Activated CD4-positive, alpha-beta T cell treated with anti-CD3 and anti-CD28 coated beads, Interleukin-2, amount 50 U/mL, for 1 hour (primary cell): ENCODE measurements around the gene FGF14.
"Not testable (repeated sequence)": the region's sequence is repeated elsewhere in the genome, so short reads cannot be mapped to it uniquely, and the experiment has no call there.

Experiments
- DNase-seq: peaks from one replicate; pipeline ENCODE4 v3.0.0-alpha.2; 2020

Gene FGF14

DNA sequence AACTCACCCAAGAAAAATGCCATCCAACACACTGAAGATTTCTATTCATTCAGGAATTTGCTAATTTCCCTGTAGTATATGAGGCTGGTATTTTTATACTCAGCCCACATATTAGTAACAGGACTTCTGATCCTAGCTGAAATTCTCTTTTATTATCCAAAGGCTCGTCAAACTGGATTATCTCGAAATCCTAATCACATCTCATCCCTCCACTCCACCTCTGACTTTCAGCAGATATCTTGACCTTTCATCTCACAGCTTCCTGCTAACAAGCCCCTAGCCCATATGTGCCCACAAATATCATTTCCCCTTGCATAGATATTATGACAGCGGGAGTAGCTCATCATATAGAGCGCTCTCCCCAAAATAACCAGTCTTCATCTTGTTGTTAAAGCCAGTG, 279.7 kb downstream of the FGF14 start:
- DNase-seq = no peak

DNA sequence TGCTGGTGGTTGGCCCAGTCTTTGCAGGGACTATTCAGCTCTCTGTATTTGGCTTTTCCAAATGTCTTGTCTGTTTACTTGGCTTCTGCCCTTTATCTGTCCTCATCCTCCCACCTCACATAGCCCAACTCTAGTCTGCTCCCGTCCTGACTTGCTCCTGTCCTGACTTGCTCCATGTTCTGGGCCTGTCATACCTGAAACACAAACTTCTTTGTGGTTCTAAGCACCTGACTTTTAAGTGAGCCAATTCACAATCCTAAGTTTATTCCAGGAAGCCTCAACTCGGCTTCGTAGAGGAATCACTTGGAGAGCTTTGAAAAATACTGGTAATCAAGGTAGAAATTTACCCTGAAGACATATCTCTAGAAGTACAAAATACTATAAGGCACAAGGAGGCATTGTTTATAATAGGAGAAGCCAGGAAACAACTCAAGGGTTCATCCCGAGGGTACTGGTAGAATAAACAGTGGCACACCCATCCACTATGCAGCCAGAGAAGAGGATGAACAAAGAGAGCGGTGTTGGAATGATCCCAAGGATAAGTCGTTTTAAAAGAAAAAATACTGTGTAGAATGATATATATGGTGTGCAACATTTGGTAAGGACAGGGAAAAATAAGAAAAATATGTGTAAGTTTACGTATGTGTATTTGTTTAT, 284.5 kb downstream of the FGF14 start:
- no peak for DNase-seq

DNA sequence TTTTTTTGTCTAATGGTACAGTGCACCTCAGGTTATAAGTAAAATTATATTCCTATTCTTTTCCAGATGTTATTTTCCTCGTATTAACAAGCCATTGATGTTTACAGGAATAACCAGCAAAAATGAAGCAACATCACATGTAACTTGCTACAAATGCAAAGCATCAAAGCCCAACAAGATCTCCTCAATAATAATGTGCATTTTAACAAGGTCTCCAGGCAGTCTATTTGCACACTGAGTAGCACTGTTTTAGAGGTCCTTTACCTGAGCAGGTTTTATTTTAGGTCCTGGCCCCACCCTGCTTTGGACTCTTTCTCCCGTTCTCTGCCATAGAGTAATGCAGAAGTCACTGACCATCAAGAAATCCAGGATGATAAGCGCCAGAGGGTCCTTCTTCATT, 298.4 kb downstream of the FGF14 start:
- DNase-seq = no peak

DNA sequence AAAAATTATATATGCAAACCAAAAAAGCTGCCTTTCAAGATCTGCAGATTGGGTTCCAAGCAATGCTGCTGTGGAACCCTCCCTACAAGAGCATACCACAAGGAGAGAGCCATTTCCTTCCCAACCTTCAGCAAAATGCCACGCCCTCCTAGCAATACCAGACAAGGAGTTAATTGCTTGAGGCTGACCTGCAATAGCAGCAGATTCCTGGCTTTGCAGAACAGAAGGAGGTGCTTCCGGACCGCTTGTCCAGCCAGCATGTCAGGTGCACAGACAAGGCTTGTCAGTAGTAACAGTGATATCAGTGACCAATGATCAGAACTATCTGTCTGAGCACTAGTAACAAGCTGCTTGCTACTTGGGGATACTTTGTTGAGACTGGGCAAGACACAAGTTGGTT, 301.6 kb downstream of the FGF14 start:
- no peak for DNase-seq

DNA sequence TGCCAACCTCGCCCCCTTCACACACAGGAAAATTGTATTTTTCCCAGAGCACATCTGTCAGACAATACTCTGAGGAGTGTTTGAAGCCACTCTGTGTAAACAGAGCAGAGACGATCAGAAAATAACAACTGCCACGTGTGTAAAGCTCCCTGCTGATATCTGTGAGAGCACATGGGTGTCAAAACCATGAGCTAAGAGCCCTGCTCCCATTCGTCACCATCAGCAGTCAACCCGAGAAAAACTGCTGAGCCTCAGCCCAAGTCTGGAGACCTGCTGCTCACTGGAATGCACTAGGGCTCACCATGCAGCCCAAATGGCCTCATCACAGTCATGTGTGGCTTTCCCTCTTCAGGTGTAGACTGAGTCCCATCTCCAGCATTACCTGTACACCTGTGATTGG, 304.1 kb downstream of the FGF14 start:
- DNase-seq = no peak

DNA sequence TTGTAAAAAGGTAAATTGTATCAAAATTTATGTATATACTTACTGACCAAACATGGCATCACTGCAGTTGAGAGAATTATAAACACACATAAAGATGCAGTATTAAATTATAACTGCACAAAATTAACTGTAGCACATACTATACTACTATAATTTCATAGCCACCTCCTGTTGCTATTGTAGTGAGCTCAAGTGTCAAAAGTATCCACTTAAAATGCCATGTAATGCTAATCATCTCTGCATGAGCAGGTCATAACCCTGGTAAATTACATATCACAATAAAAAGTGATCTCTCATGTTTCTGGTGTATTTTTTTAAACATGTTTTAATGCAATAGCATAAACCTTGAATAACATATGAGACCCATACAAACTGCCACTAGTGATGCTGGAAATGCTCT, 308.6 kb downstream of the FGF14 start:
- DNase-seq = not testable (repeated sequence)

DNA sequence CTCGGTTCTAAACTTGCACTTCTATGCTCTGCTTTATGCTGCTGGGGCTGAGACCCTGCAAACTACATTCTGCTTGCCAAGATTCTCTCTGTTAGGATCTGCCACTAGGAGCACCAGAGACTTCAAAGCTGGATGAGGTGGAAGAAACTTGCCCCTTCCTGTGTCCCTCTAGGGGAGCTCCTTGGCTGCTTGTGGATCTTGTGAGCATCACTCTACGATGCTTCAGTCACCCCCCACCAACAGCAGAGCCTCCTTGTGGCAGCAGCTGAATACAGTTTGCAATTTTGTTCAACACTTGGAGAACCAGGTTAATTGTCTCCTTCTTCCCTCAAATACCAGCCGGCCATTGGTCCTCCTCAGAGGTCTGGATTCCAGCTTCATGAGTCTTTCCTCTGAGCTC, 310.6 kb downstream of the FGF14 start:
- DNase-seq = no peak

DNA sequence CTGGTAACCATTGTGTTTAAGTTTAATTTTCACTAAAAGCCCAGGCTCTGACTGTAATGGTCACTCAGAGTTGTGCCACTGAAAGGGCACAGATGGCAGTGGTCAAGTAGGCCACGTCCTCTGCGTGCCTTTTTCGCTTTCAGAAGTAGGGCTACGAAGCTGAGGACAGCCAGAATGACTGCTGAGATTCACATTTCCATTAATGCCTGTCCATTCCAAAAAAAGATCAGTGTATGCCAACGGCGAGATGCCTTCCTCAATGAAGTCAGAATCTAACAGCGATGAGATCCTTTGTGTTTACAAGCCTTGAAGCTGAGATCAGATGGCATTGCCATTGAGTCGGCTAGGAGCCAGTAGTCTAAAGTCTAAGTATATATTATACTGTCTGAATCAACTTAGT, 311.3 kb downstream of the FGF14 start:
- no peak for DNase-seq

DNA sequence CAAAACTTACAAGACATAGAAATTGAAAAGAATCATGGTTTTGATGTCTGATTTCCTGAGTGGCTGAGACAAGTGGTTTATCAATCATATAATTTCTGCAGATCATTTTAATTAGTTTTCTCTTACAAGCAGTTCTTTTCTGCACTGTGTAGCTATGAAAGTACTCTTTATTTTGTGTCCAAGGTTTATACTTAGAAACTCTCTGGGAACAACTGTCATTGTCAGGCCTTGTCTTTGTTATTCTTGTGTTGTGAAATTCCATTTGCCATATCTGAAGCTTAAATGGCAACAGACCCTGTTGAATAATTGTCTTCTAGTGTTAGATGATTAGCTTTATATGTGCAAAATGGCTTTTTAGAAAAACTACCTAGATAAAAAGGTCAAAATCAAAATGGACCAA, 312.1 kb downstream of the FGF14 start:
- DNase-seq = no peak

DNA sequence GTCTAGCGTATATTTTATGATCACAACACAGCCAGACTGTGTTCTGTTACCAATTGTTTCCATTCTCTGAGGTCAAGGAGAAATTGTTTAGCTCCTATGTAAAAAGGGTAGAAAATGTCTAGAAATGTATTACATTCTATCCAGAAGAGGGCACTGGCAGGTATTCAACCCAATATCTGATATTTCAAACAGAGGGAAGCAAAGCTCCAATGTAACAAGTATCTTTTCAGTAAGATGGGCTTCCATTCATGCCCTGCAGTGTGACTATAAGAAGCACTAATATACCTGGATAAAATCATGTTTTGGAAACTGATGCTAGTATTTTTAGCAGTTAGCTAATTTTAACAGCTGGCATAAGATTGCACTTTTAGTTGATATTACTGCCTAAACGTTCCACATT, 312.7 kb downstream of the FGF14 start:
- no peak for DNase-seq

DNA sequence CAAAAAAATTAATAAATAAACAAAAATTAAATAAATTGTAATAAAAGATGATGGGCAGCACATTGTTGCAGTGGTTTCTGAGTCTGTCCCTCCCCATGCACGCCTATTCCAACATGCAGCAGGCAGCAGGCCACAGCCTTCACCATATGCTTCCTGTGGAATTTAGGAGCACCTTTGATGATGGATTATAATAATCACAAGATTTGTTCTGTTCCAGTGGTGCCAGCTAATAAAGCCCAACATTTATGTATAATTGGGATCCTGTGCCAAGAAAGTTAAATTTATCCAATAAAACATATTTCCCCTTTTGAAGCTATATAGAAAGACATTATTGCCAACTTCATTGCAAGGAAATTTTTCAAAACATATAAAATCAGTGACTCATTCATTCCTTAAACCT, 328.6 kb downstream of the FGF14 start:
- no peak for DNase-seq

DNA sequence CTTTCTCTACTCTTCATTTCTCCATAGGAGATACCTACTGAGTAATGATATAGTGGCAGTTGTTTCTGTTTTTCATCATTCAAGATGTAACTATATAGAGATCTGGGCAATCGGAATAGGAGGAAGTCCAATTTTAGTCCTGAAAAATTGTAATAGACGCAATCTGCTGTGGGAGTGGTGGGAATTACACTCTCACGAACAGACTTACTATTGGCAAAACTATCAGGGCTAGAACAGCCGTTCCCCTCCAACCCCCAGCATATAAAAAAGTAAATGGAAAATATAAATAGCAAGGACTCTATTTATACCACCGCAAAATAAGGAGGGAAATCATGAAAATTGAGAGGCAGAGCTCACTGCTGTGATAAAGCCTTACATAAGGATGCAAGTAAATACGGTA, 330.1 kb downstream of the FGF14 start:
- no peak for DNase-seq

DNA sequence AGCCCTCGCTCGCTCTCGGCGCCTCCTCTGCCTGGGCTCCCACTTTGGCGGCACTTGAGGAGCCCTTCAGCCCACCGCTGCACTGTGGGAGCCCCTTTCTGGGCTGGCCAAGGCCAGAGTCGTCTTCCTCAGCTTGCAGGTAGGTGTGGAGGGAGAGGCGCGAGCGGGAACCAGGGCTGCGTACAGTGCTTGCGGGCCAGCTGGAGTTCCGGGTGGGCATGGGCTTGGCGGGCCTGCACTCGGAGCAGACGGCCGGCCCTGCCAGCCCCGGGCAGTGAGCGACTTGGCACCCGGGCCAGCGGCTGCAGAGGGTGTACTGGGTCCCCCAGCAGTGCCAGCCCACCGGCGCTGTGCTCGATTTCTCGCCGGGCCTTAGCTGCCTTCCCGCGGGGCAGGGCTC, 333.5 kb downstream of the FGF14 start:
- not testable (repeated sequence) for DNase-seq

DNA sequence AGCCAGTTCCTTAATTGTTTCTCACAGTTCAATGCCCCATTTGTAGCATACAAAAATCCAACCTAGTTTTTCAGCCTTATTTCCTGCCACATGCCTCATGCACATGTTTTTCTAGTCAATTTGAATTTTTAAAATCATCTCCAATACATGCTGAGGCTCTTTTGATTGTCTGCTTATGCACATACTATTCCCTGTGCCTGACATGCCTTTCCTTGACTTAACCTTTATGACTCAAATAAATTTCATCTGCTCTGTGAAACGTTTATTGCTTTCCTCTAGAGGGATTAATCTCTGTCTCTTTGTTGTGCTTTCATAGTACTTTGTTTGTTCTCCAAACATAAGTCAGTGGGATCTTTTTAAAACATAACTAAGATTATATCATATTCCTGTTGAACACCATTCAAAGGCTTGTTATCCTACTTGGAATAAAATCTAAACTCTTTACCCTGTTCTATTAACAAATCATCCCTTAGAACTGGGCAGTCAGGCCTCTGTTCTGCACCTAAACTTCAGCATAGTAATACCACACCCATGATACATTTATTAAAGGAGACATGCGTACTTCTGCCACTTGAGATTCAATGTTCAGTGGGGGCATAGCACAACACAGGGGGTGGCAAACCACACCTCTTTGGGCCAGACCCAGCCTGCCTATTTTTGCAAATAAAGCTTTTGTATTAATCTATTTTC, 346.6 kb downstream of the FGF14 start:
- DNase-seq = no peak

DNA sequence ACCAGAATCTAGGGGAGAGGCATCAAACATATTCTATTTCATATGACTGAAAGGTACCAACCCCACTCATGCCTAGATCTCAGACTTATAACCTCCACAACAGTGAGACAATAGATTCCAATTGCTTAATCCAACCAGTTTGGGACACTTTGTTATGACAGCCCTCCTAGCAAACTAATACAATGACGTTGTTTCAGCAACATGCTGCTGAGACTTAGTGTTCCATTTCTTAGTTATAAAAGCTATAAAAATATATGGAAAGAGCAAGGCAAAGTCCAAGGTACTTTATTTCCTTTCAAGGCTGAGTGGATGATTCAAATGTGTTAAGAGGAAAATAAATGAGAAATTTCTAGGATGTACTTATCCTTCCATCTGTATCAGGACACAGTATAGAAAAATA, 352.0 kb downstream of the FGF14 start:
- no peak for DNase-seq

DNA sequence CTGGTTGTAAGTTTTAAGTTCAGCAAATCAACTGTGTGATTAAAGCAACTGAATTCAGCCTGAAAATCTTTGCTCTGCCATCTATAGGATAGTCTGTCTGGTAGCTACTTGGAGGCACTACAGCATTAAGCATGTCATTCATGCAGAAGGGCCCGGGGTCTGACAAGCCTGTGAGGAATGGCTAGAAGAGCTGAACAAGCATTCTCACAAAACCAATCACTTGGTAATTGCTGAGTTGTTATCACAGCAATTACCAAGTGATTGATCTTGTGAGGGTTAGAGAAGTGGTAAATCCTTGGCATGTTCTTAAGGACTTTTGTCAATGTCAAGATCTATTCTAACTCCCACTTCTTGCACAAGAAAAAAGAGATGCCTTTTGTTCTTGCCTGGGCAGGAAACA, 356.1 kb downstream of the FGF14 start:
- no peak for DNase-seq

DNA sequence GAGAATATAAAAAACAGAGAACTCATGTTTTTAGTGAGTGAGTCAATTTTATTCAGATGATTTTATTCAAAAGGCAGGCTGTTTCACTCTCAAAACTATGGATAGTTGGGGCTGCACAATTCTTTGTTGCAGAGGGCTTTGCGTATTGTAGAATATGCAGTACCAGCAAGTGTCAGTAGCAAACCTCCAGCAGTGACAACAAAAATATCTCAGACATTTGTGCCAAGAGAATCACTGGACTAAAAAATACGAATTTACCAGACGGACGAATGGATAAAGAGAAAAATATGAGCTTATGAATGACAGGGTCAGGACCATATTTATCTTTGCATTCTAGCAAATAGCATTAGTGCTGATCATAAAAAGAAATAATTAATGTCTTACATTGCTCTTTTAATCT, 359.1 kb downstream of the FGF14 start:
- DNase-seq = no peak

DNA sequence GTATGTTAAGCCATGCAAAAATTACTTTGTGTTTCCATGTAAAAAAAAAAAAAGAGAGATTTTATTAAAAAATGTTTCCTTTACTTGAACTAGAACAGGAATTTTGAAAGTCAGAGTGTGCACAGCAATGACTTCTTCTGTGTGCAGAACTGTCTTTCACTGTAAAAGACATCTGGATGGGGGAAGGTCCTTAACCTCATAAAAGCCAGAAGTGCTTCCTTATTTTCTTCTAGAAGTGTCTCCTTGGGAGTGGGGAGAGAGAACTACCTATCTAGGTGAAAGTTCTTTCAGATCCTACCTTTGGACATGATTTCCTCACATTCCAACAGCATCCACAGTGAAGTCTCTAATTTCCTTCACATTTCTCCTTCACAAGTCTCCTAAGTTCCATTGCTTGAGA, 360.3 kb downstream of the FGF14 start:
- no peak for DNase-seq

DNA sequence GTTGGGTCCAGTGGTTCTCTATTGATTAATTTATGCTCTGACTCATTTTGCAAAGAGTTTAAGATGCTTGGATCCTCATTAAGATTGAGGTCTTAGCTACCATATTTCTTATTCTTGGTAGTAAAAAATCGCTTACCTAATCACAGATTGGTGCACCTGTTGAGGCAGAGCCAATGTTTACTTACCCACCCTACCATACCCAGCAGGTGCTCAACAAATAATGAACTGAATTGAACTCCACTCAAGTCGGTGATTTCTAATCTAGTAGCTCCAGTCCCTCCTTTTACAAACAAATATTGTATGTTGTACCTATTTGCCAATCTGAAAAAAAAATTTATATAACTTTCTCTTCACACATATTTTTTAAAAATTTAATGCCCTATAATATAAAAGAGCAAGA, 361.0 kb downstream of the FGF14 start:
- no peak for DNase-seq

DNA sequence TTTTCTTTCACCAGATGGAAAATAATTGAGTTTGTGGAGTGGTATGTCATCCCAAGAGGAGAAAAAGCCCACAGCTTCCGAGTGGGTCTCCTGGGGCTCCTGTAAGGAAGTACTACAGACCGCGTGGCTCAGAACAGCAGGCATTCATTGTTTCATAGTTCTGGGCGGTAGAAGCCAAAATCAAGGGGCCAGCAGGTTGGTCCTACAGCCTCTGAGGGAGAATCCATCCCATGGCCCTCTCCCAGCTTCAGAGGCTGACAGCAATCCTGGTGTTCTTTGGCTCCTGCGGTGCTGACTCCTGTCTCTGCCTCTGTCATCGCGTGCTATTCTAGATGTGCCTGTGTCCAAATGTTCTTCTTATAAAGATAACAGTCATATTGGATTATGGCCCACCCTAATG, 362.6 kb downstream of the FGF14 start:
- no peak for DNase-seq

DNA sequence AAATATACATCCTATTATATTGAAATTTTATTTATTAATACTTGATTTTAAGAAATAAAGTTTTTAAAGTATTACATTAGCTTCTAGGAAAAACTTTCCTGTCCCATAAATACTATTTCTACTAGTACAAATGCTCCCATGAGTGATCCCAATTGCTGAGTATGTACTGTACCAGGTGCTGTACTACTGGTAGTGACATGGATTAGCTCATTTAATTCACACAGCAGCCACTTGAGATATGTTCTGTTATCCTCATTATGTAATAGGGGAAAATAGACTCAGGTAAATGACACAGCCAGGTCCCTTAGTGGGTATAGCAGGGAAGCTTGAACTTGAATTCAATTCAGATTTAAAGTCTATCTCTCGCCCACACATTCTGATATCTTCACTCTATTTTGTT, 363.1 kb downstream of the FGF14 start:
- DNase-seq = no peak

DNA sequence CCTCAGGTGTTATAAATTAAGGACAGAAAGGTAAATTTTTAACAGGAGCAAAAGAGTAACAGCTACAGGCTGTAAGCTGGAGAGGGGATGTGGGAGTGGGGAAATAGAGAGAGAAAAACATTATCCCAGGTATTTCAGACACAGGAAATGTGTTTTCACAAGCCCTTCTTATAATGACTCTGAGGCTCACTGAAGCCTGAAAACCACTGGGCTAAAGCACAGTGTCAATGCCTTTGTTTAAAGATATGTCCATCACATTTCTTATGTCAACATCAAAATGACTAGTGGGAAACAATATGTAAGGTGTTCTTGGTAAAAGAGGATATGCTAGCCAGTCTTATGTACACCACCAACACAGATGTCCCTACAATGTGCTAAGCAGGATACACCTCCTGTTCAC, 365.9 kb downstream of the FGF14 start:
- DNase-seq = no peak

DNA sequence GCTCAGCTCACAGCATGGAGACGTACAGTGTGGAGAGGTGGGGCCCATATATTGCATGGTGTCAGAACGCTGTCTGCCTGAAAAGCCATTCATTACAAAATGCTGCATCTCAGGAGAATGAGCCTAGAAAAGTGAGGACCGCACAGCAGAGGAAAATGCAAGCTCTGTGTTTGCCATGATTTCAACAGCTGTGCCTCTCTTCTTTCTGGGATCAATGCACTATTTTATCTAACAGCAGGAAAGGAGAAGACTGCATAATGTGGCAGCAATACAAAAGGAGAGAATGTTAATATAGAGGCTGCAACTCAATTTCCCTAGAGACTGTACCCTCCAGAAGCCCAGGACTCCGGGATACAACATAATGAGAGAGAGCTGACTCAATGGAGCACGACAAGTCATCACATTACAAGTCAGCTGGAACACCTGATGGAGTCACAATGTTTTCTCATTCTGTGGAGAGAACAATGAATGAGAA, 368.0 kb downstream of the FGF14 start:
- DNase-seq = no peak

DNA sequence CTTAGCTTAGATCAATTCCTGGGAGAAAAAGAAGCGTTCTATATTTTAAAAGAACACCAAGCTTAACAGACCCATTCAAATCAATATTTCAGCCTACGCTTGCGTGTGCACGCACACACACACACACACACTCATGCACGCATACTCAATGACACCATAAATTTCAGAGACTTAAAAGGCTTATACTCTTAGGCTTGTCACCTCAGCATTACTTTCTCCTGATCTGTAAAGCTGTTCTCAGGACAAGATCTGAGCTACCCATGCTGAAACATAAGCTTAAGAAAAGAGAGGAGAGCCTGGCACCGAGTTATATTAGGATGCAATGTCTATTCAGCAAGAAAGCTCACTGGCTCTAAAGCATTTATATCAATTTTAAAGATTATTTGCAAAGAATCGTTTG, 368.5 kb downstream of the FGF14 start:
- no peak for DNase-seq

DNA sequence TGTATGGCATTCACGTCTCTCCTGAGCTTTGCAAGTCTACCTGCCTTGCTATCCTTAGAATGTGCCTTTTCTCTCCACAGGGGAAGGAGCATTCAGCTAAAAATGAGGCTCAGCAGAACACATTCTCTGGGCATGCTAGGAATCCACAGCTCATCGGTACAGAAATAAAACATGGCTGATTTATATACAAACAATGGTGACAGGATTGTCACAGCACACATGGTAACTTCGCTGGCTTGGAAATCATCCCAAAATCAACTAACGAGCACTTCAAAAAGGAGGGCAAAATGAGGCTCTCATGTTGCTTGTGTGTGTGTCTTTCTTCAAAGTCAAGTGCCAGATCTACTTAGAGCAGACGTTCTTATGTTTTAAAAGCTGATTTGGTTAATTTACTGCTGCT, 373.0 kb downstream of the FGF14 start:
- DNase-seq = no peak
